ENCODE measurements around the gene KCNG1.

DNA sequence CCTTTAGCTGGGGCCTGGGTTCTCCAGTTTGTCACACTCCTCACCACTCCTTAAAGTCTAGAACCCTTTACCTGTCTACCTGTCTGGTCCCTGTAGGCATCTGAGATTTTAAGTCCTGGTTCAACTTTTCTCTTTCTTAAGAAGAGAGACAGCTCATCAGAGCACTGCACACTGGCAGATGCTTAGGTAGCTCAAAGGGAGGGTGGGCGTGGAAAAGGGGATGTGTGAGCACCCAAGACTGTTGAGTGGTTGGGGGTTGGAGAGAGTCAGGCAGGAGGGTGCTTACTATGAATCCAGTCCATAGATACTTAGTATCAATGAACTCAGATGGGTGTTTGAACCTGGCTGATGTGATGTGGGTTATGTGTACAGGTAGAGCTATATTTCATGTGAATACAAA lies 6.6 kb upstream of the KCNG1 start:
- TF ChIP-seq, protein P1, sequence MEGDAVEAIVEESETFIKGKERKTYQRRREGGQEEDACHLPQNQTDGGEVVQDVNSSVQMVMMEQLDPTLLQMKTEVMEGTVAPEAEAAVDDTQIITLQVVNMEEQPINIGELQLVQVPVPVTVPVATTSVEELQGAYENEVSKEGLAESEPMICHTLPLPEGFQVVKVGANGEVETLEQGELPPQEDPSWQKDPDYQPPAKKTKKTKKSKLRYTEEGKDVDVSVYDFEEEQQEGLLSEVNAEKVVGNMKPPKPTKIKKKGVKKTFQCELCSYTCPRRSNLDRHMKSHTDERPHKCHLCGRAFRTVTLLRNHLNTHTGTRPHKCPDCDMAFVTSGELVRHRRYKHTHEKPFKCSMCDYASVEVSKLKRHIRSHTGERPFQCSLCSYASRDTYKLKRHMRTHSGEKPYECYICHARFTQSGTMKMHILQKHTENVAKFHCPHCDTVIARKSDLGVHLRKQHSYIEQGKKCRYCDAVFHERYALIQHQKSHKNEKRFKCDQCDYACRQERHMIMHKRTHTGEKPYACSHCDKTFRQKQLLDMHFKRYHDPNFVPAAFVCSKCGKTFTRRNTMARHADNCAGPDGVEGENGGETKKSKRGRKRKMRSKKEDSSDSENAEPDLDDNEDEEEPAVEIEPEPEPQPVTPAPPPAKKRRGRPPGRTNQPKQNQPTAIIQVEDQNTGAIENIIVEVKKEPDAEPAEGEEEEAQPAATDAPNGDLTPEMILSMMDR (IDR thresholded peaks at IDR 0.05): no peak
- no peak for TF ChIP-seq POLR2A (IDR thresholded peaks at IDR 0.05)

Measured in body of pancreas (tissue), 4 donors.